ENCODE results near the gene KIAA1958. TPM values are rescaled to one million over a fixed set of nuclear protein-coding genes. Genes with fewer than 3 reads are reported as not detected.

The KIAA1958 gene
- total RNA-seq, 1 donor from 2014 or later: 26.9 TPM

DNA sequence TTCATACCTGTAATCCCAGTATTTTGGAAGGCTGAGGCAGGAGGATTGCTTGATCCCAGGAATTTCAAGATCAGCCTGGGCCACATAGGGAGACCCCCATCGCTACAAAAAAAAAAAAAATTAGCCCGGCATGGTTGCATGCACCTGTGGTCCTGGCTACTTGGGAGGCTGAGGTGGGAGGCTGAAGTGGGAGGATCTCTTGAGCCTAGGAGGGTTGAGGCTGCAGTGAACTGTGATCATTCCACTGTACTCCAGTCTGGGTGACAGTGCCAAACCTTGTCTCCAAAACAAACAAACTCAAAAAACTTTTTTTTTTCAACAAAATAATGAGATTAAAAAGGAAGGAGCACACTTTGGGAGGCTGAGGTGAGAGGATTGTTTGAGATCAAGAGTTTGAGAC lies 14.2 kb downstream of the KIAA1958 start:
- Mint-ChIP-seq H3K27ac (no peak overlapping the region), H3K27me3 (ENCODE audit: low read depth) (no peaks in the 10 kb centered on the region), H3K4me3 (no peak overlapping the region), H3K4me1 (no peaks in the 10 kb centered on the region), H3K36me3 (peaks cover 22% of the 10 kb centered on the region), H3K9me3 (peaks cover 12% of the 10 kb centered on the region)
- TF ChIP-seq, protein P1, sequence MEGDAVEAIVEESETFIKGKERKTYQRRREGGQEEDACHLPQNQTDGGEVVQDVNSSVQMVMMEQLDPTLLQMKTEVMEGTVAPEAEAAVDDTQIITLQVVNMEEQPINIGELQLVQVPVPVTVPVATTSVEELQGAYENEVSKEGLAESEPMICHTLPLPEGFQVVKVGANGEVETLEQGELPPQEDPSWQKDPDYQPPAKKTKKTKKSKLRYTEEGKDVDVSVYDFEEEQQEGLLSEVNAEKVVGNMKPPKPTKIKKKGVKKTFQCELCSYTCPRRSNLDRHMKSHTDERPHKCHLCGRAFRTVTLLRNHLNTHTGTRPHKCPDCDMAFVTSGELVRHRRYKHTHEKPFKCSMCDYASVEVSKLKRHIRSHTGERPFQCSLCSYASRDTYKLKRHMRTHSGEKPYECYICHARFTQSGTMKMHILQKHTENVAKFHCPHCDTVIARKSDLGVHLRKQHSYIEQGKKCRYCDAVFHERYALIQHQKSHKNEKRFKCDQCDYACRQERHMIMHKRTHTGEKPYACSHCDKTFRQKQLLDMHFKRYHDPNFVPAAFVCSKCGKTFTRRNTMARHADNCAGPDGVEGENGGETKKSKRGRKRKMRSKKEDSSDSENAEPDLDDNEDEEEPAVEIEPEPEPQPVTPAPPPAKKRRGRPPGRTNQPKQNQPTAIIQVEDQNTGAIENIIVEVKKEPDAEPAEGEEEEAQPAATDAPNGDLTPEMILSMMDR (IDR thresholded peaks at IDR 0.05; ENCODE audit: unreplicated experiment): no peak
- no peak for DNase-seq (ENCODE audit: low spot score in 2 of 2, unreplicated experiment in 2 of 2)

DNA sequence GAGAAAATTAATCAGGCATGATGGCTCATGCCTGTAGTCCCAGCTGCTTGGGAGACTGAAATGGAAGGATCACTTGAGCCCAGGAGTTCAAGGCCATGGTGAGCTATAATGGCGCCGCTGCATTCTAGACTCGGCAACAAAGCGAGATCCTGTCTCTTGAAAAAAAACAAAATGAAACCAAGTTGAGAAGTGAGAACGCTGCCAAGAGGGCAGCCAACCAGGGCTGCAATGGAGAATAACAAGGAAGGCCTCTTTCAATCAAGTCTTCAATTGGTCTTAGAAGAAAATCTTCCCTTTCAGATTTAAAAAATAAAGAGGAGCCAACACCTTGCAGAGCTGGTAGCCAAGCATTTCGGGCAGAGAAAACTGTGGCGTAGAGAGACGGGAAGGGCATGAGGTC lies 14.7 kb downstream of the KIAA1958 start:
- H3K27me3 Mint-ChIP-seq (ENCODE audit: low read depth): no peaks in the 10 kb centered on the region
- H3K4me3 Mint-ChIP-seq: no peak overlapping the region

GRCh38 chr9:112502175-112502946 lies 15.7 kb downstream of the KIAA1958 start:
- Mint-ChIP-seq H3K27me3 (ENCODE audit: low read depth) (no peaks in the 10 kb centered on the region), H3K4me1 (no peaks in the 10 kb centered on the region), H3K4me3 (no peak overlapping the region), H3K27ac (no peak overlapping the region), H3K9me3 (peaks cover 10% of the 10 kb centered on the region), H3K36me3 (peaks cover 20% of the 10 kb centered on the region)
- TF ChIP-seq, protein P1 (IDR thresholded peaks at IDR 0.05; ENCODE audit: unreplicated experiment): no peak
- no peak for DNase-seq (ENCODE audit: low spot score in 2 of 2, unreplicated experiment in 2 of 2)

More for the DNA sequence above, 14.7 kb downstream of the KIAA1958 start:
- Mint-ChIP-seq H3K36me3 (peaks cover 20% of the 10 kb centered on the region), H3K27ac (no peak overlapping the region), H3K4me1 (no peaks in the 10 kb centered on the region), H3K9me3 (peaks cover 10% of the 10 kb centered on the region)
- TF ChIP-seq, protein P1 (IDR thresholded peaks at IDR 0.05; ENCODE audit: unreplicated experiment): no peak
- DNase-seq (ENCODE audit: low spot score in 2 of 2, unreplicated experiment in 2 of 2): no peak

DNA sequence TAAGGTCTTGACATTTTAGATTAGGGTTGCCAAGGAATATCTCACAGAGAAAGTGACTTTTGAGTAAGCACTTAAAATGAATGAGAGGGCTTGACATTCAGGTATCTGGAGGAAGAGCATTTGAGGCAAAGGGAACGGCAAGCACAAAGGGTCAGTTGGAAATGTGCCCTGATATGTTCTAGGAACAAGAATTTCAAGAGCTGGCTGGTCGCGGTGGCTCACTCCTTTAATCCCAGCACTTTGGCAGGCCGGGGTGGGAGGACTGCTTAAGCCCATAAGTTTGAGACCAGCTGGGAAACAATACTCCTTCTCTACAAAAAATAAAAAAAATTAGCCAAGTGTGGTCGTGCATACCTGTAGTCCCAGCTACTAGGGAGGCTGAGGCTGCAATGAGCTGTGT lies 16.5 kb downstream of the KIAA1958 start:
- Mint-ChIP-seq H3K36me3 (peaks cover 20% of the 10 kb centered on the region), H3K4me3 (no peak overlapping the region), H3K27me3 (ENCODE audit: low read depth) (no peaks in the 10 kb centered on the region), H3K9me3 (peaks cover 10% of the 10 kb centered on the region), H3K27ac (no peak overlapping the region), H3K4me1 (no peaks in the 10 kb centered on the region)
- TF ChIP-seq, protein P1 (IDR thresholded peaks at IDR 0.05; ENCODE audit: unreplicated experiment): no peak
- no peak for DNase-seq (ENCODE audit: low spot score in 2 of 2, unreplicated experiment in 2 of 2)

GRCh38 chr9:112505086-112505485 lies 18.5 kb downstream of the KIAA1958 start:
- TF ChIP-seq, protein P1 (IDR thresholded peaks at IDR 0.05; ENCODE audit: unreplicated experiment): no peak
- DNase-seq (ENCODE audit: low spot score in 2 of 2, unreplicated experiment in 2 of 2): no peak
- no peaks in the 10 kb centered on the region for H3K27me3 Mint-ChIP-seq (ENCODE audit: low read depth)
- H3K27ac Mint-ChIP-seq: no peak overlapping the region
- no peak overlapping the region for H3K4me3 Mint-ChIP-seq
- no peaks in the 10 kb centered on the region for H3K4me1 Mint-ChIP-seq
- peaks cover 4% of the 10 kb centered on the region for H3K9me3 Mint-ChIP-seq
- H3K36me3 Mint-ChIP-seq: peaks cover 13% of the 10 kb centered on the region

All from mesothelial cell of epicardium (in vitro differentiated cells).